CD4-positive, alpha-beta T cell treated with Interleukin-15 for 1 hour (primary cell): ENCODE measurements around the gene G0S2.

Source experiments
- DNase-seq: peaks from one replicate; pipeline ENCODE4 v3.0.0-alpha.2; 2020

Gene G0S2

GRCh38 chr1:209721323-209721722 lies 46.1 kb downstream of the G0S2 start:
- DNase-seq = no peak

GRCh38 chr1:209723265-209723664 lies 48.1 kb downstream of the G0S2 start:
- no peak for DNase-seq

GRCh38 chr1:209723756-209724693 lies 48.8 kb downstream of the G0S2 start:
- no peak for DNase-seq
